Neural progenitor cell (in vitro differentiated cells): Measurements from ENCODE around the gene POLR2E. TPM values are rescaled to one million over a fixed set of nuclear protein-coding genes. Genes with fewer than 3 reads are reported as not detected.

ENCODE experiments used
- DNase-seq: peaks from one replicate; pipeline ENCODE4 v3.0.0-alpha.2; 2016; ENCODE audit warnings: low spot score
- H2AFZ ChIP-seq: fragments of 200-600 bp; sonication (generic); replicated peaks from 2 replicates; pipeline ENCODE4 v1.6.1; 2016; ENCODE audit warnings: antibody characterized with exemption
- H3F3A ChIP-seq: fragments of 200-600 bp; sonication (generic); 2 replicates; pipeline ENCODE4 v1.6.1; 2016; ENCODE audit warnings: antibody characterized with exemption, low read depth
- H3K27ac ChIP-seq: fragments of 200-600 bp; sonication (generic); 2 replicates; pipeline ENCODE4 v1.5.1; 2016; ENCODE audit warnings: mild to moderate bottlenecking
- H3K27me3 ChIP-seq: fragments of 200-600 bp; sonication (generic); 2 replicates; pipeline ENCODE4 v1.6.1; 2016; ENCODE audit warnings: mild to moderate bottlenecking, moderate library complexity
- H3K36me3 ChIP-seq: fragments of 200-600 bp; sonication (generic); 2 replicates; pipeline ENCODE4 v1.5.1; 2016
- H3K4me1 ChIP-seq: fragments of 200-600 bp; sonication (generic); 2 replicates; pipeline ENCODE4 v1.6.1; 2016; ENCODE audit warnings: mixed run types
- H3K4me2 ChIP-seq: fragments of 200-600 bp; sonication (generic); 2 replicates; pipeline ENCODE4 v1.6.1; 2016
- H3K4me3 ChIP-seq: fragments of 200-600 bp; sonication (generic); 2 replicates; pipeline ENCODE4 v1.5.1; 2016
- H3K79me2 ChIP-seq: fragments of 200-600 bp; sonication (generic); 2 replicates; pipeline ENCODE4 v1.6.1; 2016; ENCODE audit warnings: low read depth
- H3K9ac ChIP-seq: fragments of 200-600 bp; sonication (generic); 2 replicates; pipeline ENCODE4 v1.6.1; 2016
- H3K9me3 ChIP-seq: fragments of 200-600 bp; sonication (generic); 2 replicates; pipeline ENCODE4 v1.5.1; 2016; ENCODE audit warnings: low read depth
- H4K20me1 ChIP-seq: fragments of 200-600 bp; sonication (generic); 2 replicates; pipeline ENCODE4 v1.6.1; 2016; ENCODE audit warnings: low read depth
- H3K27ac Mint-ChIP-seq: 3 replicates; pipeline ENCODE4 v1.8.0; 2021; ENCODE audit warnings: mixed read lengths
- H3K27me3 Mint-ChIP-seq: 2 replicates; pipeline ENCODE4 v1.8.0; 2022; ENCODE audit warnings: low read depth, mild to moderate bottlenecking, inconsistent platforms, moderate library complexity, mixed read lengths; ENCODE audit not compliant: insufficient read depth
- H3K36me3 Mint-ChIP-seq: 3 replicates; pipeline ENCODE4 v1.8.0; 2021; ENCODE audit warnings: mixed read lengths
- H3K4me1 Mint-ChIP-seq: 3 replicates; pipeline ENCODE4 v1.8.0; 2021; ENCODE audit warnings: mixed read lengths
- H3K4me3 Mint-ChIP-seq: 3 replicates; pipeline ENCODE4 v1.8.0; 2021; ENCODE audit warnings: mild to moderate bottlenecking, moderate library complexity, mixed read lengths
- H3K9me3 Mint-ChIP-seq: 3 replicates; pipeline ENCODE4 v1.8.0; 2020; ENCODE audit warnings: mixed read lengths
- EZH2 ChIP-seq: fragments of 200-600 bp; sonication (generic); IDR thresholded peaks from 2 replicates; pipeline ENCODE4 v1.6.1; 2017; ENCODE audit warnings: antibody characterized with exemption, mild to moderate bottlenecking, moderate library complexity
- EZH2phosphoT487 ChIP-seq: fragments of 200-600 bp; sonication (generic); IDR thresholded peaks from 2 replicates; pipeline ENCODE4 v1.6.1; 2017; ENCODE audit warnings: antibody characterized with exemption
- total RNA-seq: library from RNA; depleted of rRNA; stranded (reverse); fragments of >200 nt; gene quantifications from 2 replicates; pipeline ENCODE4 v1.2.3, GENCODE V29; 2015; ENCODE audit warnings: low replicate concordance
- TF ChIP-seq, protein P1 (sequence below): fragments of 200-600 bp; sonication (generic); IDR thresholded peaks from 2 replicates; pipeline ENCODE4 v1.5.1; 2017; ENCODE audit warnings: antibody characterized with exemption, mild to moderate bottlenecking

The POLR2E gene
- total RNA-seq, 1 donor from 2014 or later = 98.8 TPM

DNA sequence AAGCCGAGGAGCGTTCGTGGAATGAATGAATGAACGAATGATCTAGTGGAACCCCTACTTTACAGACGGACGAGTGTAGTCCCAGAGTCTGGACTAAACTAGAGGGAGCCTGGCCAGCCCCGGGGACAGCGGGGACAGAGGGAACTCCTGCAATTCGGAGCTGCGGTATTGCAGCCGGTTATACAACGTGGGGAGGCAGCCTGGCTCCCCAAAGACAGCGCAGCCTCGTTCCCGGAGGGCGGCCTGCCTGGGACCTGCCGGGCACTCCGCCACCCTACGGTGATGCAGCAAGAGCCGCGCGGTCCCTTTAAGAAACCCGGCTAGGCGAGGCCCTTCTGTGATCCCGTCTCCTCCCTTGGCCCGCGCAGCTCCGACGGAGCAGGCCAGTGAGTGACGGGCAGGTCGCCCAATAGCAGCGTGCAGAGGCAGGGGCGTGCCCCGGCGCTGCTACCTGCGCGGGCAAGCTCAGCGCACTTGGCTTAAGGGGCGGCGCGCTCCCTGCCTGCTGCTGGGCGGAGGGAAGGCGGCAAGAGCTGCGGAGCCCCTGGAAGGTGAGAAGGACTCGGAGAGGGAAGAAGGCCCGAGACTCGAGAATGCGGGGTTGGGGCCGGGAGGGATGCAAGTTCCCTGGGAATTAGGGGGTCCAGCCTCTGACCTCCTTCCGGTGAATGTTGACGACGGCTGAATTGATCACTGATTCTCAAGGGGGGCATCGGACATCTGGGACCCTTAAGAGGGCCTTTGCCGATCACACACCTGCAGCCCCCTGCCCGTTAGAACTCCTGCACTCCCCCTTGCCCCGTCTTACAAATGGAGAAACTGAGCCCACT, 55.3 kb downstream of the POLR2E start, which contains the start of gene ABCA7:
Gene ABCA7 (plus strand): TSS at position 462 of the 830 bp plus-strand sequence. CDS start 1,255 bp downstream, outside the sequence.
- Histone ChIP-seq H3K4me2 (peak within 1 kb of the TSS; percentile 79), H3K36me3 (no peaks in the 10 kb centered on the region), H4K20me1 (peaks cover 51% of the 10 kb centered on the region), H3F3A (peaks cover 44% of the 10 kb centered on the region), H3K9ac (no peak within 1 kb of the TSS), H3K4me1 (peaks cover 8% of the 10 kb centered on the region), H2AFZ (no peak within 1 kb of the TSS), H3K4me3 (peak within 1 kb of the TSS; percentile 55), H3K9me3 (no peaks in the 10 kb centered on the region), H3K79me2 (no peaks in the 10 kb centered on the region), H3K27me3 (no peaks in the 10 kb centered on the region), H3K27ac (no peak within 1 kb of the TSS)
- DNase-seq = peak; percentile 99
- peaks cover 25% of the 10 kb centered on the region for H3K4me1 Mint-ChIP-seq
- H3K4me3 Mint-ChIP-seq = peak within 1 kb of the TSS; percentile 93
- TF ChIP-seq EZH2phosphoT487 (no peak), EZH2 (no peak)
- H3K9me3 Mint-ChIP-seq = no peaks in the 10 kb centered on the region
- no peak within 1 kb of the TSS for H3K27ac Mint-ChIP-seq
- peaks cover 11% of the 10 kb centered on the region for H3K36me3 Mint-ChIP-seq
- H3K27me3 Mint-ChIP-seq = peaks cover 8% of the 10 kb centered on the region

DNA sequence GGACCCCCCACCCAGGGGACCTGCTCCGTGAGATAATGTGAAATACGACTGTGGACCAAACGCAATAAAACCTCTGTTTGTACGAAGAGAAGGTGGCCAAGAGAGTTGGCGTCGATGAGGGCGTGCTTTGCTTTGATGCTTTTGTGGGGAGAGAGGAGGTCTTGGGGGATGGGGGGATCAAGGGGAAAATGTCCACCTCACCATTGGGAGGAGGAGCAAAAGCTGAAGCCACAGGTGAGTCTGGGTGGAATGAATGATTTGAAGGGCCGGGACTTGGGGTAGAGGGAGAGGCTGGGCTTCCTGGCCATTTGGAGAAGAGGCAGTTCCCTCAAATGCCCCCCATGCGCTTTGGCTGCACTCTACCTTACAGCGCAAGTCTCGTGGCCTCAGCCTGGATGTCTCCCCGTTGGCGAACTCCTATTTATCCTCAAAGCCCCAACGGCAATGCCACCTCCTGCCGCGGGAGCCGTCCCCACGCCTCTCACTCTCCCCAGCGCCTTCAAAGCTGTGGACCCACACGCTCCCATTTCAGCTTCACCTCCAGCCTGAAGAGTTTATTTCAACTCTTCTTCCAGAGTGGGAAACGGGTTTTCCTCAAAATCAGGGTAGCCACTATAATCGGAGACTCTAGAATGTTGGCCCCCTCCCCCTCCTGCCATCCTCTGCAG, 56.1 kb downstream of the POLR2E start:
- no peak for DNase-seq
- peak overlapping the region; percentile 55 for H3K4me3 ChIP-seq

DNA sequence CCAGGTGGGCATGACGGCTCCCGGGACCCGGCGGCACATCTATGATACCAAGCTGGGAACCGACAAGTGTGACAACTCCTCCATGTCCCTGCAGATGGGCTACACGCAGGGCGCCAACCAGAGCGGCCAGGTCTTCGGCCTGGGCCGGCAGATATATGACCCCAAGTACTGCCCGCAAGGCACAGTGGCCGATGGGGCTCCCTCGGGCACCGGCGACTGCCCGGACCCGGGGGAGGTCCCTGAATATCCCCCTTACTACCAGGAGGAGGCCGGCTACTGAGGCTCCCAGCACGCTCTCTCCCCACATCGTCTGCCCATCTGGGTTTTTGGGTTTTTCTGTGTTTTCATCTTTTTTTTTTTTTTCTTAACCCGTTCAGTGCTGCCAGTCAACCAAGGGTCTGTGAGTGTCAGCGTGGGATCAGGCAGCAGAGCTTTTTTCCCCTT, 57.5 kb downstream of the POLR2E start:
- TF ChIP-seq, protein P1, sequence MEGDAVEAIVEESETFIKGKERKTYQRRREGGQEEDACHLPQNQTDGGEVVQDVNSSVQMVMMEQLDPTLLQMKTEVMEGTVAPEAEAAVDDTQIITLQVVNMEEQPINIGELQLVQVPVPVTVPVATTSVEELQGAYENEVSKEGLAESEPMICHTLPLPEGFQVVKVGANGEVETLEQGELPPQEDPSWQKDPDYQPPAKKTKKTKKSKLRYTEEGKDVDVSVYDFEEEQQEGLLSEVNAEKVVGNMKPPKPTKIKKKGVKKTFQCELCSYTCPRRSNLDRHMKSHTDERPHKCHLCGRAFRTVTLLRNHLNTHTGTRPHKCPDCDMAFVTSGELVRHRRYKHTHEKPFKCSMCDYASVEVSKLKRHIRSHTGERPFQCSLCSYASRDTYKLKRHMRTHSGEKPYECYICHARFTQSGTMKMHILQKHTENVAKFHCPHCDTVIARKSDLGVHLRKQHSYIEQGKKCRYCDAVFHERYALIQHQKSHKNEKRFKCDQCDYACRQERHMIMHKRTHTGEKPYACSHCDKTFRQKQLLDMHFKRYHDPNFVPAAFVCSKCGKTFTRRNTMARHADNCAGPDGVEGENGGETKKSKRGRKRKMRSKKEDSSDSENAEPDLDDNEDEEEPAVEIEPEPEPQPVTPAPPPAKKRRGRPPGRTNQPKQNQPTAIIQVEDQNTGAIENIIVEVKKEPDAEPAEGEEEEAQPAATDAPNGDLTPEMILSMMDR = no peak
- TF ChIP-seq EZH2 (no peak), EZH2phosphoT487 (no peak)
- Mint-ChIP-seq H3K36me3 (peaks cover 14% of the 10 kb centered on the region), H3K4me3 (no peak overlapping the region), H3K4me1 (peaks cover 25% of the 10 kb centered on the region), H3K27ac (no peak overlapping the region), H3K27me3 (peaks cover 8% of the 10 kb centered on the region), H3K9me3 (no peaks in the 10 kb centered on the region)
- no peak overlapping the region for H3K9ac ChIP-seq
- no peak for DNase-seq
- no peak overlapping the region for H2AFZ ChIP-seq
- H3K9me3 ChIP-seq = no peaks in the 10 kb centered on the region
- H4K20me1 ChIP-seq = peaks cover 56% of the 10 kb centered on the region
- H3K36me3 ChIP-seq = peaks cover 3% of the 10 kb centered on the region
- peaks cover 44% of the 10 kb centered on the region for H3F3A ChIP-seq
- H3K27ac ChIP-seq = no peak overlapping the region
- no peak overlapping the region for H3K4me2 ChIP-seq
- peaks cover 5% of the 10 kb centered on the region for H3K79me2 ChIP-seq
- no peaks in the 10 kb centered on the region for H3K27me3 ChIP-seq
- H3K4me1 ChIP-seq = peaks cover 8% of the 10 kb centered on the region
- H3K4me3 ChIP-seq = no peak overlapping the region

More for the DNA sequence above, 56.1 kb downstream of the POLR2E start:
- Histone ChIP-seq H3K36me3 (no peaks in the 10 kb centered on the region), H4K20me1 (peaks cover 51% of the 10 kb centered on the region), H3K4me1 (peaks cover 8% of the 10 kb centered on the region), H3K27ac (no peak overlapping the region), H3K4me2 (peak overlapping the region; percentile 74), H3K27me3 (no peaks in the 10 kb centered on the region), H3K9ac (no peak overlapping the region), H3K79me2 (no peaks in the 10 kb centered on the region), H2AFZ (no peak overlapping the region), H3F3A (peaks cover 44% of the 10 kb centered on the region), H3K9me3 (no peaks in the 10 kb centered on the region)
- H3K27ac Mint-ChIP-seq = no peak overlapping the region
- H3K27me3 Mint-ChIP-seq = peaks cover 8% of the 10 kb centered on the region
- TF ChIP-seq EZH2phosphoT487 (no peak), EZH2 (no peak)
- TF ChIP-seq, protein P1 = no peak
- peak overlapping the region; percentile 93 for H3K4me3 Mint-ChIP-seq
- no peaks in the 10 kb centered on the region for H3K9me3 Mint-ChIP-seq
- H3K36me3 Mint-ChIP-seq = peaks cover 11% of the 10 kb centered on the region
- peaks cover 25% of the 10 kb centered on the region for H3K4me1 Mint-ChIP-seq

Other genes with a start within 250 kb of the POLR2E start
- gene ELANE, start 243.1 kb downstream of the POLR2E start, total RNA-seq = not detected in 2 replicates
- gene CFD, start 235.7 kb downstream of the POLR2E start, total RNA-seq = 0.90 TPM in 1 of 2 replicates, not detected in the other
- gene MED16, start 202.2 kb downstream of the POLR2E start, total RNA-seq = 14.4 and 46.9 TPM in 2 replicates
- not detected in 2 replicates for gene RNU6-9, start 201.9 kb downstream of the POLR2E start, total RNA-seq
- 22.7 and 58.2 TPM in 2 replicates for gene R3HDM4, start 182.2 kb downstream of the POLR2E start, total RNA-seq
- gene KISS1R, start 178.0 kb downstream of the POLR2E start, total RNA-seq = 0.77 TPM in 1 of 2 replicates, not detected in the other
- gene ARID3A, start 169.3 kb downstream of the POLR2E start, total RNA-seq = 25.5 and 68.7 TPM in 2 replicates
- gene WDR18, start 111.0 kb downstream of the POLR2E start, total RNA-seq = 38.6 and 156 TPM in 2 replicates
- 5.4 and 5.9 TPM in 2 replicates for gene GRIN3B, start 95.0 kb downstream of the POLR2E start, total RNA-seq
- 31.7 and 175 TPM in 2 replicates for gene TMEM259, start 74.3 kb downstream of the POLR2E start, total RNA-seq
- gene RNU6-2, start 73.9 kb downstream of the POLR2E start, total RNA-seq = not detected in 2 replicates
- 131 and 196 TPM in 2 replicates for gene CNN2, start 68.8 kb downstream of the POLR2E start, total RNA-seq
- 1.4 and 21.9 TPM in 2 replicates for gene ABCA7, start 55.3 kb downstream of the POLR2E start, total RNA-seq
- gene ARHGAP45, start 28.2 kb downstream of the POLR2E start, total RNA-seq = 9.6 and 18.2 TPM in 2 replicates
- gene GPX4, start 8.6 kb upstream of the POLR2E start, total RNA-seq = 289 and 439 TPM in 2 replicates
- 3.3 and 16.2 TPM in 2 replicates for gene SBNO2, start 78.9 kb upstream of the POLR2E start, total RNA-seq
- gene STK11, start 110.4 kb upstream of the POLR2E start, total RNA-seq = 27.4 and 67.3 TPM in 2 replicates
- 1.2 and 17.8 TPM in 2 replicates for gene CBARP, start 142.6 kb upstream of the POLR2E start, total RNA-seq
- gene ATP5F1D, start 146.4 kb upstream of the POLR2E start, total RNA-seq = 7.1 and 52.0 TPM in 2 replicates
- gene MIDN, start 153.2 kb upstream of the POLR2E start, total RNA-seq = 16.1 and 51.3 TPM in 2 replicates
- 395 and 737 TPM in 2 replicates for gene CIRBP, start 174.0 kb upstream of the POLR2E start, total RNA-seq
- gene FAM174C, start 180.2 kb upstream of the POLR2E start, total RNA-seq = 4.8 and 14.6 TPM in 2 replicates
- 13.2 and 34.7 TPM in 2 replicates for gene EFNA2, start 190.5 kb upstream of the POLR2E start, total RNA-seq